Kidney (tissue), 14 donors: ENCODE results near the gene FBXL7. TPM values are rescaled to one million over a fixed set of nuclear protein-coding genes. Genes with fewer than 3 reads are reported as not detected.

Experiments used
- DNase-seq, 5 donors: peaks; one replicate each; pipeline ENCODE4 v3.0.0-alpha.2; 2013 to 2020
- FAIRE-seq: peaks from 2 replicates; lab custom pipeline; 2012; peaks lifted over from hg19 to GRCh38; lab: Jason Lieb, UNC
- H3K27ac ChIP-seq, 2 donors: one replicate each; pipeline ENCODE4 v1.7.0; 2013; ENCODE audit warnings: low read depth in 2 of 2, low read length in 2 of 2, inconsistent platforms in 1 of 2
- H3K27me3 ChIP-seq: one replicate; pipeline ENCODE4 v1.7.1; 2013; ENCODE audit warnings: low read length, inconsistent platforms; ENCODE audit not compliant: control insufficient read depth, insufficient read depth
- H3K36me3 ChIP-seq, 3 donors: one replicate each; pipeline versions ENCODE4 v1.7.0 to v1.7.1; 2013; ENCODE audit warnings: low read length in 3 of 3, control low read depth in 1 of 3, inconsistent platforms in 1 of 3; ENCODE audit not compliant: insufficient read depth in 3 of 3, control insufficient read depth in 2 of 3
- H3K4me1 ChIP-seq, 3 donors: one replicate each; pipeline versions ENCODE4 v1.7.0 to v1.7.1; 2013; ENCODE audit warnings: low read length in 3 of 3, inconsistent platforms in 1 of 3, low read depth in 1 of 3; ENCODE audit not compliant: control insufficient read depth in 2 of 3, insufficient read depth in 2 of 3
- H3K4me3 ChIP-seq, 3 donors: one replicate each; pipeline versions ENCODE4 v1.7.0 to v1.8.1; 2013; ENCODE audit warnings: low read length in 3 of 3, control low read depth in 1 of 3, inconsistent platforms in 1 of 3
- H3K9ac ChIP-seq, 3 donors: one replicate each; pipeline versions ENCODE4 v1.7.0 to v1.7.1; 2013; ENCODE audit warnings: low read length in 3 of 3, control low read depth in 1 of 3, inconsistent platforms in 1 of 3
- H3K9me3 ChIP-seq, 3 donors: one replicate each; pipeline versions ENCODE4 v1.7.0 to v1.7.1; 2013; ENCODE audit warnings: low read length in 3 of 3, control low read depth in 1 of 3, inconsistent platforms in 1 of 3; ENCODE audit not compliant: control insufficient read depth in 2 of 3, insufficient read depth in 1 of 3
- intact Hi-C: fragments of 100-400 bp; cut with DNase I; formaldehyde crosslinking; loops from one replicate; pipeline ENCODE4 v1.11.1; 2022
- polyA plus RNA-seq: library from polyadenylated mRNA; stranded (reverse); fragments of 350-450 nt; fragmentation: Illumina TruSeq; extraction: RNeasy Lipid Tissue Mini Kit (QIAGEN cat#74804); gene quantifications from one replicate; pipeline ENCODE4 v1.2.3, GENCODE V29; 2014; ENCODE audit warnings: low read depth, low replicate concordance; ENCODE audit not compliant: insufficient read depth
- total RNA-seq: library from RNA; stranded (reverse); fragmentation: NEBNext Ultra II Directional; extraction: Animal tissue kit (Norgen Biotek cat#: 25700); gene quantifications from one replicate; pipeline ENCODE4 v1.2.1, GENCODE V29; 2021
- TF ChIP-seq, protein P1 (sequence below): IDR thresholded peaks from 3 replicates; pipeline ENCODE4 v1.5.1; 2012; ENCODE audit warnings: mild to moderate bottlenecking, moderate library complexity, borderline replicate concordance; ENCODE audit not compliant: insufficient read depth; ENCODE audit errors: extremely low read depth
- donor health status: control.
- donor health status: control.
- donor health status: control.
- donor health status: control.
- donor health status: control.
- donor health status: DM: yes; HTN: yes; CAD: no.
- donor health status: Normal renal cell carcinoma (clear cell type).

Gene FBXL7
- total and polyA plus RNA-seq, 2 donors from 2014 or later, result 3.9 to 6.1 TPM

DNA sequence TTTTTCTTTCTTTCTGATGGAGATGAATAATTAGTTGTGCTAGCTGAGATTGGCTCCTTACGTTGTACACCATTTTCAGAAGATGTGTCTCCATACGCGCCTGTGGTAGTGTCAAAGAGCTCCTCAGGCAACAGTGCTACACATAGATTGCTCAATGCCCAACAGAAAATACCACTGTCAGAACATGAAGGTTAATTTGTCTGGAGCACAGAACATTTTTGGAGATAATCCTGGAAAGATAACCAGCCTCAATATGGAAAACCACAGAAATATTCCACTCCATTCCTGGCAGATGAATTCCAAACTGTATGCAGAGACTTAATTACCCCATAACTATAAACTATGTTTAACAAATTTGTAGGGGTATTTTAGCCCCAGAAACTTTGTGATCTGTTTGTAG lies 446.0 kb downstream of the FBXL7 start:
- no peaks in the 10 kb centered on the region for H3K4me1 ChIP-seq
- no peak overlapping the region for H3K27ac ChIP-seq
- TF ChIP-seq, protein P1, sequence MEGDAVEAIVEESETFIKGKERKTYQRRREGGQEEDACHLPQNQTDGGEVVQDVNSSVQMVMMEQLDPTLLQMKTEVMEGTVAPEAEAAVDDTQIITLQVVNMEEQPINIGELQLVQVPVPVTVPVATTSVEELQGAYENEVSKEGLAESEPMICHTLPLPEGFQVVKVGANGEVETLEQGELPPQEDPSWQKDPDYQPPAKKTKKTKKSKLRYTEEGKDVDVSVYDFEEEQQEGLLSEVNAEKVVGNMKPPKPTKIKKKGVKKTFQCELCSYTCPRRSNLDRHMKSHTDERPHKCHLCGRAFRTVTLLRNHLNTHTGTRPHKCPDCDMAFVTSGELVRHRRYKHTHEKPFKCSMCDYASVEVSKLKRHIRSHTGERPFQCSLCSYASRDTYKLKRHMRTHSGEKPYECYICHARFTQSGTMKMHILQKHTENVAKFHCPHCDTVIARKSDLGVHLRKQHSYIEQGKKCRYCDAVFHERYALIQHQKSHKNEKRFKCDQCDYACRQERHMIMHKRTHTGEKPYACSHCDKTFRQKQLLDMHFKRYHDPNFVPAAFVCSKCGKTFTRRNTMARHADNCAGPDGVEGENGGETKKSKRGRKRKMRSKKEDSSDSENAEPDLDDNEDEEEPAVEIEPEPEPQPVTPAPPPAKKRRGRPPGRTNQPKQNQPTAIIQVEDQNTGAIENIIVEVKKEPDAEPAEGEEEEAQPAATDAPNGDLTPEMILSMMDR, result no peak
- FAIRE-seq (no peak), DNase-seq (no peak)
- no peaks in the 10 kb centered on the region for H3K36me3 ChIP-seq
- H3K4me3 ChIP-seq, result no peak overlapping the region
- H3K27me3 ChIP-seq, result no peaks in the 10 kb centered on the region
- intact Hi-C loops, result no loop called here
- no peak overlapping the region for H3K9ac ChIP-seq
- H3K9me3 ChIP-seq, result no peaks in the 10 kb centered on the region

DNA sequence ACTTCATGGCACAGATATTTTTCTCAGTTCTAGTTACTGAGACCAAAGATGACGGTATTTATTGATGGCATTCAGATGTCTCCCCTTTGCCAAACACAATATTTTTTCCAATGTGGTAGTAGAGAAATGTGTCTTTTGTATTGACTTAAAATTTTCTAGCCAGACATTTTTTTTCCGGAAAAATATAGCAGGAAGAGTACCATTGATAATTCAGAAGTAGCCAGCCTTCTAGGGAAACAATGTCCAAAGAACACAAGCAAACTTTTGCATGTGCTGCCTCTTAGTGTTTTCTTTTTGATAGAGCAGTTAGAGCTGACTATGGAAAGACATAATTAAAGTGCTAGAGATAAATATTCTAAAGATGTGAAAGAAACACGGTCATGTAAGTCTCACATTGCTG lies 448.2 kb downstream of the FBXL7 start:
- DNase-seq (no peak), FAIRE-seq (no peak)
- Histone ChIP-seq H3K9me3 (no peaks in the 10 kb centered on the region), H3K27ac (no peak overlapping the region), H3K4me1 (no peaks in the 10 kb centered on the region), H3K4me3 (no peak overlapping the region), H3K36me3 (no peaks in the 10 kb centered on the region), H3K27me3 (no peaks in the 10 kb centered on the region), H3K9ac (no peak overlapping the region)
- TF ChIP-seq, protein P1, result no peak
- intact Hi-C loops, result no loop called here

DNA sequence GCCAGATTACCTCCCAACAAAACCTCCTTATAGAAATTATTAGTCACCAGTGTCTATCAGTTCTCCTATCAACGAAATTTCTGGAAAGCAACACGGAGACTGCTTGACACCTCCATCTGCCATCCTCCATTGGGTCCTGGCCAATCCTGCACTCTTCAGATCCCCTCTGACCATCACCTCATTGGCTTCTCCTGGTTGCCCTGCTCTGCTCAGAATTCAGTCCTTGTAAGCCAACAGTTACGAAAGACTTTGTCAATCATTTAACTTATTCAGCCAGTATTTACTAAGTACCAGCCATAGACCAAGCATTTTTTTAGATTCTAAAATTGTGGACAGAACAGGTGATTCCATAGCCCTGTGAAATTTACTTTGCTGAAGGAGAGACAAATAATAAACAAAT lies 451.1 kb downstream of the FBXL7 start:
- H3K9ac ChIP-seq, result no peak overlapping the region
- FAIRE-seq, result no peak
- no peak overlapping the region for H3K4me3 ChIP-seq
- no peak for DNase-seq
- H3K4me1 ChIP-seq, result no peaks in the 10 kb centered on the region
- H3K27ac ChIP-seq, result no peak overlapping the region
- no peaks in the 10 kb centered on the region for H3K36me3 ChIP-seq
- H3K9me3 ChIP-seq, result no peaks in the 10 kb centered on the region
- TF ChIP-seq, protein P1, result no peak
- H3K27me3 ChIP-seq, result no peaks in the 10 kb centered on the region
- intact Hi-C loops, result no loop called here

DNA sequence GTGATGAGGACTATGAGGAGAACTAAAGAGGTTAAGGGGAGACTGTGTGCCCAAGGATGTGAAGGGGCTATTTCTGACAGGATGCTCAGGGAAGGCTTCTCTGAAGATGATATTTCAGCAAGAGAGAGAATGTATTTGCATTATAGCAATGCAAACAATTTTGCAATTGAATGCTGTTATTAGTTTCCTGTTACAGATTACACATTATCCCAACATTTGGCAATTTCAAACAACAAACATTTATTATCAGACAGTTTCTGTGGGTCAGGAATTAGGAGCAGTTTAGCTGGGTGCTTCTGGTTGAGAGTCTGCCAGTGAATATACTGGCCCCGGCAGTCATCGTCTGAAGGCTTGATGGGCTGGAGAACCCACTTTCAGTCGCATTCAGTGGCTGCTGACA lies 451.6 kb downstream of the FBXL7 start:
- Histone ChIP-seq H3K9ac (no peak overlapping the region), H3K4me3 (no peak overlapping the region), H3K27me3 (no peaks in the 10 kb centered on the region), H3K27ac (no peak overlapping the region), H3K4me1 (no peaks in the 10 kb centered on the region), H3K9me3 (no peaks in the 10 kb centered on the region), H3K36me3 (no peaks in the 10 kb centered on the region)
- TF ChIP-seq, protein P1, result no peak
- intact Hi-C loops, result no loop called here
- FAIRE-seq (no peak), DNase-seq (no peak)
